Measurements from ENCODE around the gene ITGA2.

- no peak for TF ChIP-seq CTCF (IDR thresholded peaks at IDR 0.05)
- TF ChIP-seq POLR2A (IDR thresholded peaks at IDR 0.05), result no peak
These were observed 32.0 kb upstream of the ITGA2 start for GRCh38 chr5:52956915-52957747.

Measured in thyroid gland (tissue), 4 donors.